H9 (cell line): ENCODE data around the gene TMEM150B. TPM values are rescaled to one million over a fixed set of nuclear protein-coding genes. Genes with fewer than 3 reads are reported as not detected.

Experiments
- DNase-seq: peaks from one replicate; pipeline ENCODE4 v3.0.0-alpha.2; 2017
- H2AFZ ChIP-seq: one replicate; pipeline ENCODE4 v1.6.1; 2013; ENCODE audit warnings: mild to moderate bottlenecking, low read length, control low read depth, moderate library complexity
- H2AK5ac ChIP-seq: 2 replicates; pipeline ENCODE4 v1.6.1; 2013; ENCODE audit warnings: low read length, control low read depth, mixed read lengths; ENCODE audit not compliant: insufficient read length
- H2BK120ac ChIP-seq: one replicate; pipeline ENCODE4 v1.6.1; 2013; ENCODE audit warnings: low read depth, mild to moderate bottlenecking, low read length, control low read depth, inconsistent platforms; ENCODE audit not compliant: poor library complexity, severe bottlenecking
- H2BK12ac ChIP-seq: 2 replicates; pipeline ENCODE4 v1.6.1; 2013; ENCODE audit warnings: low read length, control low read depth, mixed read lengths, low read depth; ENCODE audit not compliant: insufficient read length
- H2BK15ac ChIP-seq: 2 replicates; pipeline ENCODE4 v1.6.1; 2013; ENCODE audit warnings: low read depth, low read length, control low read depth
- H2BK20ac ChIP-seq: one replicate; pipeline ENCODE4 v1.6.1; 2013; ENCODE audit warnings: low read depth, mild to moderate bottlenecking, low read length, control low read depth, inconsistent platforms; ENCODE audit not compliant: poor library complexity, severe bottlenecking
- H2BK5ac ChIP-seq: 2 replicates; pipeline ENCODE4 v1.6.1; 2013; ENCODE audit warnings: low read length, control low read depth, mixed read lengths; ENCODE audit not compliant: insufficient read length
- H3K14ac ChIP-seq: 2 replicates; pipeline ENCODE4 v1.6.1; 2013; ENCODE audit warnings: low read length, control low read depth; ENCODE audit not compliant: insufficient read depth
- H3K18ac ChIP-seq: 2 replicates; pipeline ENCODE4 v1.6.1; 2013; ENCODE audit warnings: low read depth, mild to moderate bottlenecking, mixed read lengths, low read length, control low read depth; ENCODE audit not compliant: insufficient read length
- H3K23ac ChIP-seq: 2 replicates; pipeline ENCODE4 v1.6.1; 2013; ENCODE audit warnings: low read length, control low read depth, mixed read lengths, low read depth; ENCODE audit not compliant: insufficient read length
- H3K23me2 ChIP-seq: 2 replicates; pipeline ENCODE4 v1.6.1; 2013; ENCODE audit warnings: low read depth, mild to moderate bottlenecking, mixed read lengths, low read length, control low read depth; ENCODE audit not compliant: insufficient read length, poor library complexity, severe bottlenecking
- H3K27ac ChIP-seq: 2 replicates; pipeline ENCODE4 v1.5.1; 2013; ENCODE audit warnings: low read length, control low read depth, mixed read lengths, low read depth; ENCODE audit not compliant: insufficient read length
- H3K27me3 ChIP-seq: 2 replicates; pipeline ENCODE4 v1.6.1; 2013; ENCODE audit warnings: low read length, control low read depth, inconsistent platforms; ENCODE audit not compliant: insufficient read depth
- H3K4ac ChIP-seq: 2 replicates; pipeline ENCODE4 v1.6.1; 2013; ENCODE audit warnings: low read depth, mild to moderate bottlenecking, control low read depth, inconsistent platforms, low read length, moderate library complexity
- H3K4me1 ChIP-seq: 2 replicates; pipeline ENCODE4 v1.6.1; 2013; ENCODE audit warnings: low read length, control low read depth, inconsistent platforms; ENCODE audit not compliant: insufficient read depth
- H3K4me2 ChIP-seq: 2 replicates; pipeline ENCODE4 v1.6.1; 2013; ENCODE audit warnings: low read length, control low read depth, mixed read lengths; ENCODE audit not compliant: insufficient read length, insufficient read depth
- H3K56ac ChIP-seq: 2 replicates; pipeline ENCODE4 v1.6.1; 2013; ENCODE audit warnings: low read depth, mild to moderate bottlenecking, mixed read lengths, low read length, control low read depth; ENCODE audit not compliant: insufficient read length
- H3K79me1 ChIP-seq: 2 replicates; pipeline ENCODE4 v1.6.1; 2013; ENCODE audit warnings: low read depth, mild to moderate bottlenecking, moderate library complexity, low read length, control low read depth, inconsistent platforms; ENCODE audit not compliant: insufficient read depth, poor library complexity, severe bottlenecking
- H3K79me2 ChIP-seq: 2 replicates; pipeline ENCODE4 v1.6.1; 2013; ENCODE audit warnings: low read length, control low read depth, inconsistent platforms; ENCODE audit not compliant: insufficient read depth
- H3K9ac ChIP-seq: 2 replicates; pipeline ENCODE4 v1.6.1; 2013; ENCODE audit warnings: low read length, control low read depth, mixed read lengths; ENCODE audit not compliant: insufficient read length; ENCODE audit errors: extremely low read depth
- H3K9me3 ChIP-seq: one replicate; pipeline ENCODE4 v1.6.1; 2013; ENCODE audit warnings: low read depth, low read length, inconsistent platforms; ENCODE audit not compliant: control insufficient read depth
- H3T11ph ChIP-seq: one replicate; pipeline ENCODE4 v1.6.1; 2013; ENCODE audit warnings: mild to moderate bottlenecking, low read length, control low read depth, inconsistent platforms
- H4K20me1 ChIP-seq: one replicate; pipeline ENCODE4 v1.6.1; 2013; ENCODE audit not compliant: control insufficient read depth, insufficient read length, insufficient read depth
- H4K5ac ChIP-seq: 2 replicates; pipeline ENCODE4 v1.6.1; 2013; ENCODE audit warnings: low read depth, mild to moderate bottlenecking, mixed read lengths, low read length, control low read depth; ENCODE audit not compliant: insufficient read length
- H4K8ac ChIP-seq: replicated peaks from 2 replicates; pipeline ENCODE4 v1.6.1; 2013; ENCODE audit warnings: low read length, control low read depth, mixed read lengths, low read depth; ENCODE audit not compliant: insufficient read length
- H4K91ac ChIP-seq: 2 replicates; pipeline ENCODE4 v1.6.1; 2013; ENCODE audit warnings: low read depth, mild to moderate bottlenecking, moderate library complexity, mixed read lengths, low read length, control low read depth; ENCODE audit not compliant: insufficient read length
- H3K27ac Mint-ChIP-seq, 3 experiments: 2 replicates in 2 of 3; 3 replicates in 1 of 3; pipeline ENCODE4 v1.8.0; 2020 to 2021; ENCODE audit warnings: mixed read lengths in 3 of 3, mild to moderate bottlenecking in 1 of 3, moderate library complexity in 1 of 3
- H3K27me3 Mint-ChIP-seq: 2 replicates; pipeline ENCODE4 v1.8.0; 2021; ENCODE audit warnings: low read depth, mild to moderate bottlenecking, moderate library complexity, mixed read lengths
- H3K36me3 Mint-ChIP-seq, 3 experiments: 2 replicates in 2 of 3; 3 replicates in 1 of 3; pipeline ENCODE4 v1.8.0; 2020 to 2021; ENCODE audit warnings: low read depth in 3 of 3, mixed read lengths in 3 of 3; ENCODE audit not compliant: insufficient read depth in 1 of 3
- H3K4me1 Mint-ChIP-seq, 2 experiments: 2 replicates each; pipeline ENCODE4 v1.8.0; 2020; ENCODE audit warnings: mixed read lengths in 2 of 2
- H3K4me3 Mint-ChIP-seq, 2 experiments: 2 replicates in 1 of 2; 3 replicates in 1 of 2; pipeline ENCODE4 v1.8.0; 2020 to 2021; ENCODE audit warnings: mild to moderate bottlenecking in 2 of 2, mixed read lengths in 2 of 2, moderate library complexity in 1 of 2
- H3K9me3 Mint-ChIP-seq, 2 experiments: 2 replicates in 1 of 2; 3 replicates in 1 of 2; pipeline ENCODE4 v1.8.0; 2020; ENCODE audit warnings: mild to moderate bottlenecking in 2 of 2, mixed read lengths in 2 of 2, moderate library complexity in 1 of 2
- CTCF ChIP-seq: fragments of 200-600 bp; sonication (generic); conservative IDR thresholded peaks from 3 replicates; pipeline ENCODE4 v1.8.0; 2021; ENCODE audit warnings: antibody characterized with exemption, mild to moderate bottlenecking
- WGBS: extraction: QIAGEN DNeasy Blood & Tissue Kit; methylation state at CpG from one replicate; pipeline ENCODE4 v1.1.7; 2013; ENCODE audit warnings: missing lambda C conversion rate, low lambda C conversion rate, mixed read lengths; ENCODE audit not compliant: insufficient read length; ENCODE audit errors: extremely low coverage; 5-methylcytosine and 5-hydroxymethylcytosine counted together
- total RNA-seq: library from RNA; stranded (reverse); gene quantifications from 2 replicates; pipeline ENCODE4 v1.2.1, GENCODE V29; 2021

TMEM150B gene
- total RNA-seq, 1 experiment from 2014 or later = 0.63 TPM

- H3K23me2 ChIP-seq = no peaks in the 10 kb centered on the region
- no peak overlapping the region for H3K27ac ChIP-seq
- H4K5ac ChIP-seq = peak overlapping the region; percentile 10
- no peak for DNase-seq
- H3K79me1 ChIP-seq = no peaks in the 10 kb centered on the region
- no peak overlapping the region for H2BK5ac ChIP-seq
- H3K4ac ChIP-seq = no peak overlapping the region
- H3K14ac ChIP-seq = no peak overlapping the region
- H2BK15ac ChIP-seq = no peak overlapping the region
- no peak overlapping the region for H2BK20ac ChIP-seq
- Mint-ChIP-seq H3K4me3 (no peak overlapping the region), H3K9me3 (peaks cover 8 to 10% of the 10 kb centered on the region in 2 experiments), H3K4me1 (peaks cover 0 to 4% of the 10 kb centered on the region in 2 experiments; a peak in 1 of 4 replicates), H3K27ac (peak overlapping the region in 1 of 3 experiments; percentile 34; a peak in 1 of 7 replicates), H3K27me3 (no peaks in the 10 kb centered on the region; the same call in 1 of the 2 replicates), H3K36me3 (peaks cover 9 to 26% (median 18%) of the 10 kb centered on the region in 3 experiments)
- no peak overlapping the region for H4K8ac ChIP-seq
- H3K9me3 ChIP-seq = peaks cover 8% of the 10 kb centered on the region
- no peak overlapping the region for H3K9ac ChIP-seq
- H3K4me2 ChIP-seq = no peak overlapping the region
- no peak overlapping the region for H3K56ac ChIP-seq
- 100% methylated on average over 3 of the region's 25 CpGs for WGBS
- no peak overlapping the region for H2AK5ac ChIP-seq
- H3K79me2 ChIP-seq = no peaks in the 10 kb centered on the region
- no peak overlapping the region for H3T11ph ChIP-seq
- H3K27me3 ChIP-seq = no peaks in the 10 kb centered on the region
- no peak overlapping the region for H3K18ac ChIP-seq
- H2BK120ac ChIP-seq = no peak overlapping the region
- no peaks in the 10 kb centered on the region for H4K20me1 ChIP-seq
- no peaks in the 10 kb centered on the region for H3K4me1 ChIP-seq
- H2BK12ac ChIP-seq = no peak overlapping the region
- no peak overlapping the region for H2AFZ ChIP-seq
- no peak overlapping the region for H4K91ac ChIP-seq
- TF ChIP-seq CTCF = no peak
- H3K23ac ChIP-seq = no peak overlapping the region
Observed at GRCh38 chr19:55270172-55270942, 54.8 kb downstream of the TMEM150B start.
